Osteocyte (in vitro differentiated cells): ENCODE results near the gene CTSC. TPM values are rescaled to one million over a fixed set of nuclear protein-coding genes. Genes with fewer than 3 reads are reported as not detected.

Experiments used
- DNase-seq: peaks from one replicate; pipeline ENCODE4 v3.0.0; 2021; ENCODE audit warnings: mixed read lengths; ENCODE audit not compliant: unreplicated experiment; ENCODE audit errors: extremely low spot score
- H3K27ac Mint-ChIP-seq: one replicate; pipeline ENCODE4 v1.8.0; 2021; ENCODE audit warnings: mild to moderate bottlenecking, mixed read lengths; ENCODE audit not compliant: unreplicated experiment
- H3K27me3 Mint-ChIP-seq: one replicate; pipeline ENCODE4 v1.8.0; 2021; ENCODE audit warnings: mixed read lengths; ENCODE audit not compliant: unreplicated experiment
- H3K36me3 Mint-ChIP-seq: one replicate; pipeline ENCODE4 v1.8.0; 2021; ENCODE audit warnings: mixed read lengths; ENCODE audit not compliant: unreplicated experiment
- H3K4me1 Mint-ChIP-seq: one replicate; pipeline ENCODE4 v1.8.0; 2021; ENCODE audit warnings: mixed read lengths; ENCODE audit not compliant: unreplicated experiment
- H3K4me3 Mint-ChIP-seq: one replicate; pipeline ENCODE4 v1.8.0; 2021; ENCODE audit warnings: mild to moderate bottlenecking, moderate library complexity, mixed read lengths; ENCODE audit not compliant: unreplicated experiment
- H3K9me3 Mint-ChIP-seq: one replicate; pipeline ENCODE4 v1.8.0; 2021; ENCODE audit warnings: mixed read lengths; ENCODE audit not compliant: unreplicated experiment
- long read RNA-seq: library from polyadenylated mRNA; unstranded; transcript quantifications from one replicate; pipeline ENCODE4 v2.0.0, GENCODE V29; 2021
- total RNA-seq: library from RNA; stranded (reverse); gene quantifications from 2 replicates; pipeline ENCODE4 v1.2.1, GENCODE V29; 2021
- TF ChIP-seq, protein P1 (sequence below): fragments of 200-600 bp; sonication (generic); IDR thresholded peaks from 2 replicates; pipeline ENCODE4 v1.5.0; 2021; ENCODE audit warnings: antibody characterized with exemption, mild to moderate bottlenecking, moderate library complexity

CTSC gene
- total RNA-seq, result 1.3 and 2.1 TPM in 2 replicates
- long read RNA-seq, full-length matches to known transcripts, result 11 of 12 reads
- long read RNA-seq, partial matches to known transcripts, result 0 of 12 reads
- long read RNA-seq, other reads (novel, unspliced or antisense), result 1 of 12 reads

DNA sequence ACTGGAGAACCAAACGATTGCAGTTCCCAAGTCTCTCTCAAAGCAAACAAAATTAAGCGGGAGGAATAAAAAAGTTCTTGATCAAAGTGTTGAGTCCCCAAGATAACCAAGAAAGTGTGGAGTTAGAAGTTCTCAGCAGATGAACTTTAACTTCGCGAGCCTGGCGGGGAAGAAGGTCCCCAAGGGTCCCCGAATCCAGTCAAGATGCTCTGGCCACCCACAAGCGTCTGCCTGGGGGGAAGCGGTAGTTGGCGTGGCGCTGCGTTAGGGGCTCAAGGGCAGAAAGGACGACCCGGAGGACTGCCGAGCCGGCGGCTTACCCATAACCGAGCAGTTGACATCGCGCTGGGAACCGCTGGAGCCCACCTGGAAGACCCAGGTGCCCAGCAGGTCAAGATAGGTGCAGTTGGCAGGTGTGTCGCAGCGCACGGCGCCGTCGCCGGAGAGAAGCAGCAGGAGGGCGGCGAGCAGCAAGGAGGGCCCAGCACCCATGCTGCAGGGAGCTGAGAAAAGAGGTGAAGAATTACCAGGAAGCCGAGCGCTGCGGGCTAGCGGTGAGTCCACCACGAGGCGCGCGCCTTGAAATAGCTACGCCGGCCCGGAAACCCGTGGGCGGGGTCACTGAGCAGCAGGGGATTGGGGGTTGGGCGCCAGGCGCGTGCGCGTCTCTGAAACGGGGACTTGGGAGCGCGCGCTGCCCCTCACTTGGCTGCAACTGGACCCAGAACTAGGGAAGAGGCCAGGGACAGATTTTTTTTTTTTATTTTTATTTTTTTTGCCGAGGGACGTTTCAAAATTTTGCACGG is at the start of gene CTSC:
Gene CTSC, minus strand, starts transcription at position 556 of the 806 bp plus-strand sequence. Its CDS starts 64 bp downstream, at position 492.
- TF ChIP-seq, protein P1, sequence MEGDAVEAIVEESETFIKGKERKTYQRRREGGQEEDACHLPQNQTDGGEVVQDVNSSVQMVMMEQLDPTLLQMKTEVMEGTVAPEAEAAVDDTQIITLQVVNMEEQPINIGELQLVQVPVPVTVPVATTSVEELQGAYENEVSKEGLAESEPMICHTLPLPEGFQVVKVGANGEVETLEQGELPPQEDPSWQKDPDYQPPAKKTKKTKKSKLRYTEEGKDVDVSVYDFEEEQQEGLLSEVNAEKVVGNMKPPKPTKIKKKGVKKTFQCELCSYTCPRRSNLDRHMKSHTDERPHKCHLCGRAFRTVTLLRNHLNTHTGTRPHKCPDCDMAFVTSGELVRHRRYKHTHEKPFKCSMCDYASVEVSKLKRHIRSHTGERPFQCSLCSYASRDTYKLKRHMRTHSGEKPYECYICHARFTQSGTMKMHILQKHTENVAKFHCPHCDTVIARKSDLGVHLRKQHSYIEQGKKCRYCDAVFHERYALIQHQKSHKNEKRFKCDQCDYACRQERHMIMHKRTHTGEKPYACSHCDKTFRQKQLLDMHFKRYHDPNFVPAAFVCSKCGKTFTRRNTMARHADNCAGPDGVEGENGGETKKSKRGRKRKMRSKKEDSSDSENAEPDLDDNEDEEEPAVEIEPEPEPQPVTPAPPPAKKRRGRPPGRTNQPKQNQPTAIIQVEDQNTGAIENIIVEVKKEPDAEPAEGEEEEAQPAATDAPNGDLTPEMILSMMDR, result no peak
- H3K36me3 Mint-ChIP-seq, result peaks cover 1% of the 10 kb centered on the region
- H3K4me1 Mint-ChIP-seq, result peaks cover 11% of the 10 kb centered on the region
- H3K4me3 Mint-ChIP-seq, result peak within 1 kb of the TSS; percentile 90
- DNase-seq, result peak; percentile 87
- H3K9me3 Mint-ChIP-seq, result no peaks in the 10 kb centered on the region
- H3K27me3 Mint-ChIP-seq, result peaks cover 34% of the 10 kb centered on the region
- no peak within 1 kb of the TSS for H3K27ac Mint-ChIP-seq

DNA sequence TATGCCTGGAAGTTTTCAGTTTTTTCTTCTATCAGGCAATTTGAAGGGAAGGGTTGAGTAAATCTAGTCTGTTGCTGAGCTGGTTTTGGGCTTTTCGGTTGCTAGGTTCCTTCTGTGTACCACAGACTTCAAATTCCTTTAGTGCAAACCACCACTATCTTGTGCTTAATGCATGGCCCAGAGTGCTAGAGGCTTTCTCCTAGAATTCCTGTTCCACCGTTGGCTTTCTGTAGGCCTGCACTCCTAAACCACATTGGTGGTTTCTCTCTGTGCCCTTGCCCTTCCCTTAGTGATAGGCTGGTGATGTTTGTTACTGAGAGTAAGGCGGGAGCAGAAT is 47.1 kb upstream of the CTSC start:
- no peak overlapping the region for H3K4me3 Mint-ChIP-seq
- peaks cover 4% of the 10 kb centered on the region for H3K4me1 Mint-ChIP-seq
- DNase-seq, result no peak
- H3K27me3 Mint-ChIP-seq, result peaks cover 39% of the 10 kb centered on the region
- H3K9me3 Mint-ChIP-seq, result no peaks in the 10 kb centered on the region
- H3K36me3 Mint-ChIP-seq, result no peaks in the 10 kb centered on the region
- TF ChIP-seq, protein P1, result no peak
- H3K27ac Mint-ChIP-seq, result no peak overlapping the region

DNA sequence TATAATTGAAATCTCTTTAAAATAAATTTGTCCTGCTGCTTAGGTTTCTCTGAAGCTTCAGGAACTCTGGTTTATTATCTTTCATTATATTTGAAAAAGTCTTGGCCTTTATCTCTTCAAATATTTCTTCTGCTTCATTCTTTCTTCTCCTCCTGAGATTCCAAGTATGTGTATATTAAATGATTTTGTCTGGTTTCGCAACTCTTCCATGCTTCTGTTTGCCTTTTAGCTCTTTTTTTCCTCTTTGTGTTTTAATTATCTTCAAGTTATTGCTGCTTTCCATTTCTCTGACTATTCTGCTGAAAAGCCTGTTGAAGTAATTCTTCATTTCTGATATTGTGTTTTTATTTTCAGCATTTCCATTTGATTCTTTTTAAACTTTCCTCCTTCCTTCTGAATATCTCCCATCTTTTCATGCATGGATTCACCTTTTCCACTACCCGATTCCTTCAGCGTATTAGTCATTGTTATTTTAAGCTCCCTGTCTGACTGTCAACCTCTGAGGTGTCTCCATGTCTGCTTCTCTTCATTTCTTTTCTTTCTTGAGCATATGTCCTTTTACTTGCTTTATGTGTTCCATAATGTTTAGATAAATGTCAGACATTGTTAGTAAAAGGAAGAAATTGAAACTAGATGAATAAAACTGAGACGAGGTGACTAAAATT is 46.6 kb upstream of the CTSC start:
- DNase-seq, result no peak
- Mint-ChIP-seq H3K4me3 (no peak overlapping the region), H3K4me1 (peaks cover 4% of the 10 kb centered on the region), H3K27me3 (peaks cover 34% of the 10 kb centered on the region), H3K36me3 (no peaks in the 10 kb centered on the region), H3K9me3 (no peaks in the 10 kb centered on the region), H3K27ac (no peak overlapping the region)
- TF ChIP-seq, protein P1, result no peak

DNA sequence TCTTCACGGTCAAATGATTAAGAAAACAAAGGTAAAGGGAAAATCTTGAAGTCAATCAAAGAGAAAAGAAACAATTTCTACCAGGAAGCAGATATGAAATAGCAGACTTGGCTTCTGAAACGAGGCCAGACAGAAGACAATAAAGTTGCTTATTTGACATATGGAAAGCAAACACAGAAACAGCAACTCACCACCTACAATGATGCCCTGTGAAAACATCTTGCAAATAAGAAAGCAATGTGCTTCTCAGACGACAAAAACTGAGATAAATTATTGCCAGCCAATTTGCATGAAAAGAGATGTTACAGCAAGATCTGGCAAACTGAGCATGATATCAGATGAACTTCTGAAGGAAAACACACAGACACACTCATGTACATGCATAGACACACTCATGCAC is 45.9 kb upstream of the CTSC start:
- Mint-ChIP-seq H3K27me3 (peaks cover 33% of the 10 kb centered on the region), H3K36me3 (no peaks in the 10 kb centered on the region), H3K9me3 (no peaks in the 10 kb centered on the region), H3K4me1 (peaks cover 4% of the 10 kb centered on the region), H3K4me3 (no peak overlapping the region), H3K27ac (no peak overlapping the region)
- no peak for DNase-seq
- TF ChIP-seq, protein P1, result no peak

DNA sequence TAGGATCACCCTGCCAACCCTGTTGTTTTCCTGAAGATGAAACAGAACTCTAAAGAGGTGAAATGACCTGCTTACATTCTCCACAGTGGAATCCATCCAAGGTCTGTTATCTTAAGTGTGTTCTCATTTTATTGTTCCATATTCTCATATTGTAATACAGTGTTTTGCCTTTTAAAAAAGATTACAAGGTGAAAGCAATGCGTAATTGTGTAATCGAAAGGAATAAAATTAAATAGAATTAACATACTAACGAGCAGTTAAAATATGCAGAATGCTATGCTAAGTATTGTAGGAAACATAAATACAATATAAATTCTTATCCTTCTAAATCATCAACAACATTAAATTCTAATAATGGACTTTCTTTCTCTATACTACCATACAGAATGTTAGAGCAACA is 41.6 kb upstream of the CTSC start:
- peaks cover 35% of the 10 kb centered on the region for H3K27me3 Mint-ChIP-seq
- no peak overlapping the region for H3K27ac Mint-ChIP-seq
- no peak overlapping the region for H3K4me3 Mint-ChIP-seq
- no peak for DNase-seq
- TF ChIP-seq, protein P1, result no peak
- peaks cover 2% of the 10 kb centered on the region for H3K4me1 Mint-ChIP-seq
- no peaks in the 10 kb centered on the region for H3K9me3 Mint-ChIP-seq
- no peaks in the 10 kb centered on the region for H3K36me3 Mint-ChIP-seq
